HEK293 (cell line): ENCODE results near the gene TNFAIP1.

Experiments
- CTCF ChIA-PET: fragments of 350-600 bp; formaldehyde crosslinking; extraction: SDS; loops from one replicate; lab custom pipeline; 2021; ENCODE audit warnings: antibody characterized with exemption; lab: Yijun Ruan, JAX
- POLR2A ChIA-PET: fragments of 300-600 bp; formaldehyde crosslinking; extraction: SDS; loops from one replicate; lab custom pipeline; 2020; ENCODE audit warnings: antibody characterized with exemption, inconsistent platforms; lab: Yijun Ruan, JAX
- H3K27ac ChIP-seq: fragments of 200-500 bp; sonication (Bioruptor generic); 2 replicates; pipeline ENCODE4 v1.5.1; 2014; ENCODE audit warnings: low read depth, low read length, control low read depth, inconsistent platforms; ENCODE audit errors: extremely low read depth
- H3K36me3 ChIP-seq, 2 experiments: fragments of 200-500 bp in 1 of 2; sonication (Bioruptor generic) in 1 of 2; 1 replicate in 1 of 2; 2 replicates in 1 of 2; pipeline ENCODE4 v1.5.1; 2014 to 2017; ENCODE audit warnings: inconsistent platforms in 2 of 2, low read length in 2 of 2; ENCODE audit not compliant: control insufficient read depth in 2 of 2, insufficient read depth in 1 of 2
- H3K4me1 ChIP-seq: fragments of 200-500 bp; sonication (Bioruptor generic); 2 replicates; pipeline ENCODE4 v1.5.1; 2014; ENCODE audit warnings: mild to moderate bottlenecking, low read length, inconsistent platforms; ENCODE audit not compliant: control insufficient read depth, insufficient read depth
- H3K4me3 ChIP-seq: 2 replicates; pipeline ENCODE4 v1.5.1; 2011; ENCODE audit warnings: low read depth, mild to moderate bottlenecking, control low read depth, low read length, moderate library complexity
- H3K9me3 ChIP-seq: fragments of 200-500 bp; sonication (Bioruptor generic); 2 replicates; pipeline ENCODE4 v1.5.1; 2014; ENCODE audit warnings: low read depth, low read length, inconsistent platforms; ENCODE audit not compliant: control insufficient read depth, insufficient read depth
- EGR2 ChIP-seq: fragments of 450-650 bp; formaldehyde crosslinking; IDR thresholded peaks from 2 replicates; pipeline ENCODE4 v1.5.1; 2016; ENCODE audit warnings: low read depth, missing biosample characterization, missing genetic modification characterization
- HIC1 ChIP-seq: fragments of 450-650 bp; formaldehyde crosslinking; IDR thresholded peaks from 2 replicates; pipeline ENCODE4 v1.5.1; 2016; ENCODE audit warnings: missing biosample characterization, missing genetic modification characterization
- KLF16 ChIP-seq: fragments of 450-650 bp; formaldehyde crosslinking; IDR thresholded peaks from 2 replicates; pipeline ENCODE4 v1.5.1; 2017; ENCODE audit warnings: missing biosample characterization, missing genetic modification characterization
- OSR2 ChIP-seq: fragments of 450-650 bp; formaldehyde crosslinking; IDR thresholded peaks from 2 replicates; pipeline ENCODE4 v1.5.1; 2016; ENCODE audit warnings: missing biosample characterization, missing genetic modification characterization
- SETDB1 ChIP-seq: IDR thresholded peaks from one replicate; pipeline ENCODE4 v1.6.1; 2017; ENCODE audit warnings: mild to moderate bottlenecking, low read length, moderate library complexity, mixed read lengths; ENCODE audit not compliant: insufficient read length
- YY2 ChIP-seq: fragments of 450-650 bp; formaldehyde crosslinking; IDR thresholded peaks from 2 replicates; pipeline ENCODE4 v1.5.1; 2016; ENCODE audit warnings: missing biosample characterization, missing genetic modification characterization
- ZBTB1 ChIP-seq: fragments of 450-650 bp; formaldehyde crosslinking; IDR thresholded peaks from 2 replicates; pipeline ENCODE4 v1.5.1; 2016; ENCODE audit warnings: missing biosample characterization, missing genetic modification characterization
- ZNF112 ChIP-seq: fragments of 450-650 bp; formaldehyde crosslinking; IDR thresholded peaks from 2 replicates; pipeline ENCODE4 v1.5.0; 2017; ENCODE audit warnings: missing biosample characterization, missing genetic modification characterization
- ZNF148 ChIP-seq: fragments of 450-650 bp; formaldehyde crosslinking; IDR thresholded peaks from 2 replicates; pipeline ENCODE4 v1.5.0; 2017; ENCODE audit warnings: missing biosample characterization, missing genetic modification characterization, borderline replicate concordance
- ZNF239 ChIP-seq: fragments of 450-650 bp; formaldehyde crosslinking; IDR thresholded peaks from 2 replicates; pipeline ENCODE4 v1.5.1; 2016; ENCODE audit warnings: missing biosample characterization, missing genetic modification characterization
- ZNF26 ChIP-seq: fragments of 450-650 bp; formaldehyde crosslinking; IDR thresholded peaks from 2 replicates; pipeline ENCODE4 v1.5.1; 2016; ENCODE audit warnings: missing biosample characterization, missing genetic modification characterization
- ZNF311 ChIP-seq: fragments of 450-650 bp; formaldehyde crosslinking; IDR thresholded peaks from 2 replicates; pipeline ENCODE4 v1.5.1; 2017; ENCODE audit warnings: missing biosample characterization, missing genetic modification characterization, borderline replicate concordance
- ZNF404 ChIP-seq: fragments of 450-650 bp; formaldehyde crosslinking; IDR thresholded peaks from 2 replicates; pipeline ENCODE4 v1.5.1; 2017; ENCODE audit warnings: missing biosample characterization, missing genetic modification characterization
- ZNF426 ChIP-seq: fragments of 450-650 bp; formaldehyde crosslinking; IDR thresholded peaks from 2 replicates; pipeline ENCODE4 v1.5.1; 2017; ENCODE audit warnings: missing biosample characterization, missing genetic modification characterization, mild to moderate bottlenecking, inconsistent platforms, moderate library complexity
- ZNF571 ChIP-seq: fragments of 450-650 bp; formaldehyde crosslinking; IDR thresholded peaks from 2 replicates; pipeline ENCODE4 v1.5.0; 2017; ENCODE audit warnings: missing biosample characterization, missing genetic modification characterization
- ZNF624 ChIP-seq: fragments of 450-650 bp; formaldehyde crosslinking; IDR thresholded peaks from 2 replicates; pipeline ENCODE4 v1.5.1; 2017; ENCODE audit warnings: missing biosample characterization, missing genetic modification characterization
- ZNF658 ChIP-seq: fragments of 450-650 bp; formaldehyde crosslinking; IDR thresholded peaks from 2 replicates; pipeline ENCODE4; 2016; ENCODE audit warnings: missing biosample characterization, missing genetic modification characterization
- ZNF76 ChIP-seq: fragments of 450-650 bp; formaldehyde crosslinking; IDR thresholded peaks from 2 replicates; pipeline ENCODE4; 2016; ENCODE audit warnings: low read depth, missing biosample characterization, missing genetic modification characterization, borderline replicate concordance
- ZNF768 ChIP-seq: fragments of 450-650 bp; formaldehyde crosslinking; IDR thresholded peaks from 2 replicates; pipeline ENCODE4 v1.5.1; 2018; ENCODE audit warnings: missing biosample characterization, mild to moderate bottlenecking, missing genetic modification characterization
- ZNF792 ChIP-seq: fragments of 450-650 bp; formaldehyde crosslinking; IDR thresholded peaks from 2 replicates; pipeline ENCODE4 v1.5.1; 2016; ENCODE audit warnings: missing biosample characterization, missing genetic modification characterization
- ZNF837 ChIP-seq: fragments of 450-650 bp; formaldehyde crosslinking; IDR thresholded peaks from 2 replicates; pipeline ENCODE4 v1.5.1; 2016; ENCODE audit warnings: missing biosample characterization, missing genetic modification characterization
- ZSCAN30 ChIP-seq: fragments of 450-650 bp; IDR thresholded peaks from 2 replicates; pipeline ENCODE4 v1.5.1; 2018; ENCODE audit warnings: missing biosample characterization, mild to moderate bottlenecking, missing genetic modification characterization, moderate library complexity
- TF ChIP-seq, protein P1 (sequence below): fragments of 450-650 bp; formaldehyde crosslinking; IDR thresholded peaks from 2 replicates; pipeline ENCODE4 v1.5.1; 2017; ENCODE audit warnings: missing biosample characterization, mild to moderate bottlenecking, missing genetic modification characterization, moderate library complexity
- TF ChIP-seq, protein P2 (sequence below): fragments of 450-650 bp; formaldehyde crosslinking; IDR thresholded peaks from 2 replicates; pipeline ENCODE4 v1.5.1; 2017; ENCODE audit warnings: missing biosample characterization, missing genetic modification characterization

Gene TNFAIP1

DNA sequence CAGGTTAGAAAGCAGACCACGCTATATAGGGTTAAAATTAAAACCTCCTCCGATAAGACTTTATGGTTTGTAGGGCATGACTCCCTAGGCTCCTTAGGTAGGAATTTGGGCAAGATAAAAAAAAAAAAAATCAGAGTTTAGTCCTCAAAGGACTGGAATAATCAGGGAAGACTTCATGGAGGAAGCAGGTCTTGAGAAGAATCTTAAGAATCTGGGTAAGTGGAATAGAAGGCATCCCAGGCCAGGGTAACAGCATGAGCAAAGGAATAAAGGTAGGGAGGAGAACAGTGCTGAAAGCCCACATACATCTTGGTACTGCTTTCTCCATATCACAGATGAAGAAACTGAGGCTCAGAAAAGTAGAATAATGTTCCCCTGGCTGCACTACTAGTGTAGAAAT is 55.0 kb downstream of the TNFAIP1 start (continued):
- no peak for TF ChIP-seq HIC1 (tag by site-specific recombination)
- no peak for TF ChIP-seq EGR2 (tag by site-specific recombination)
- no peak for TF ChIP-seq ZNF426 (tag by site-specific recombination)
- no peak for TF ChIP-seq ZNF148 (tag by site-specific recombination)
- no peak for TF ChIP-seq ZNF837
- TF ChIP-seq ZNF26 (tag by site-specific recombination): no peak
- TF ChIP-seq ZNF571 (tag by site-specific recombination): no peak
- TF ChIP-seq, protein P1, sequence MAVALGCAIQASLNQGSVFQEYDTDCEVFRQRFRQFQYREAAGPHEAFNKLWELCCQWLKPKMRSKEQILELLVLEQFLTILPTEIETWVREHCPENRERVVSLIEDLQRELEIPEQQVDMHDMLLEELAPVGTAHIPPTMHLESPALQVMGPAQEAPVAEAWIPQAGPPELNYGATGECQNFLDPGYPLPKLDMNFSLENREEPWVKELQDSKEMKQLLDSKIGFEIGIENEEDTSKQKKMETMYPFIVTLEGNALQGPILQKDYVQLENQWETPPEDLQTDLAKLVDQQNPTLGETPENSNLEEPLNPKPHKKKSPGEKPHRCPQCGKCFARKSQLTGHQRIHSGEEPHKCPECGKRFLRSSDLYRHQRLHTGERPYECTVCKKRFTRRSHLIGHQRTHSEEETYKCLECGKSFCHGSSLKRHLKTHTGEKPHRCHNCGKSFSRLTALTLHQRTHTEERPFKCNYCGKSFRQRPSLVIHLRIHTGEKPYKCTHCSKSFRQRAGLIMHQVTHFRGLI (tag by site-specific recombination): no peak
- TF ChIP-seq ZNF768 (tag by site-specific recombination): no peak
- TF ChIP-seq ZNF311 (tag by site-specific recombination): no peak
- TF ChIP-seq KLF16 (tag by site-specific recombination): no peak

DNA sequence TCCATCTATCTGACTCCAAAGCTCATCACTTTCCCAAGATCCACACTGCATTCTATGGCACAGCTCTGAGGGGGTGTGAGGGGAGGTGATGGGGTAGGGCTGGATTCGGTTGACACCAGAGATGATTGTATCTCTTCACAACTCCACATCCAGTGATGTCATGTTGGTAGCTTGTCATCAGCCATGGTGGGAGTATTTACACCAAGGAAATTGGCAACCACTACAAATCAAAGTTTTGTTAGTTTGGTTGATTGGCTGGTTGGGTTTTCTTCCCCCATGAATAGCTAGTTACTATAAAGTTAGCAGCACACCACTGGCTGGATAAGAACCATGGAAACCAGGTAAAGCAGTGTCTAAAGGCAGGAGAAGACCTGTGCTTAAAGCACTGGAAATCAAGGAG is 55.4 kb downstream of the TNFAIP1 start:
- no peak overlapping the region for H3K27ac ChIP-seq
- CTCF ChIA-PET: interaction anchor here (0.7 to 0.9 kb wide), 2 partner anchors 25 to 153 kb away, joined by 4 to 5 read pairs; no protein-coding TSS in a partner anchor
- no peaks in the 10 kb centered on the region for H3K9me3 ChIP-seq
- no peak overlapping the region for H3K4me3 ChIP-seq
- H3K4me1 ChIP-seq: no peaks in the 10 kb centered on the region
- TF ChIP-seq ZNF112 (peak; percentile 99), ZBTB1 (tag by site-specific recombination) (no peak)
- TF ChIP-seq, all 188 proteins: peak for 1
- POLR2A ChIA-PET: interaction anchor here (1.0 to 1.3 kb wide), 2 partner anchors 14 to 55 kb away, joined by 4 to 11 read pairs; partner anchors contain the start of gene TNFAIP1
- H3K36me3 ChIP-seq: peaks cover 52 to 65% of the 10 kb centered on the region in 2 experiments

- ChIA-PET POLR2A (interaction anchor here (0.6 to 1.3 kb wide), 3 partner anchors 12 to 55 kb away, joined by 4 to 11 read pairs (median 6); partner anchors contain the start of gene TNFAIP1), CTCF (interaction anchor here (0.7 to 0.9 kb wide), 2 partner anchors 24 to 152 kb away, joined by 4 to 5 read pairs; no protein-coding TSS in a partner anchor)
- Histone ChIP-seq H3K9me3 (no peaks in the 10 kb centered on the region), H3K36me3 (peaks cover 49 to 69% of the 10 kb centered on the region in 2 experiments), H3K4me1 (no peaks in the 10 kb centered on the region), H3K27ac (no peak overlapping the region), H3K4me3 (no peak overlapping the region)
- no peak for TF ChIP-seq ZNF239
- no peak for TF ChIP-seq ZNF624 (tag by site-specific recombination)
- TF ChIP-seq YY2 (tag by site-specific recombination): no peak
- no peak for TF ChIP-seq OSR2 (tag by site-specific recombination)
- no peak for TF ChIP-seq ZNF792 (tag by site-specific recombination)
- TF ChIP-seq SETDB1: no peak
- no peak for TF ChIP-seq ZNF658
- TF ChIP-seq ZSCAN30 (tag by site-specific recombination): no peak
- TF ChIP-seq, protein P2, sequence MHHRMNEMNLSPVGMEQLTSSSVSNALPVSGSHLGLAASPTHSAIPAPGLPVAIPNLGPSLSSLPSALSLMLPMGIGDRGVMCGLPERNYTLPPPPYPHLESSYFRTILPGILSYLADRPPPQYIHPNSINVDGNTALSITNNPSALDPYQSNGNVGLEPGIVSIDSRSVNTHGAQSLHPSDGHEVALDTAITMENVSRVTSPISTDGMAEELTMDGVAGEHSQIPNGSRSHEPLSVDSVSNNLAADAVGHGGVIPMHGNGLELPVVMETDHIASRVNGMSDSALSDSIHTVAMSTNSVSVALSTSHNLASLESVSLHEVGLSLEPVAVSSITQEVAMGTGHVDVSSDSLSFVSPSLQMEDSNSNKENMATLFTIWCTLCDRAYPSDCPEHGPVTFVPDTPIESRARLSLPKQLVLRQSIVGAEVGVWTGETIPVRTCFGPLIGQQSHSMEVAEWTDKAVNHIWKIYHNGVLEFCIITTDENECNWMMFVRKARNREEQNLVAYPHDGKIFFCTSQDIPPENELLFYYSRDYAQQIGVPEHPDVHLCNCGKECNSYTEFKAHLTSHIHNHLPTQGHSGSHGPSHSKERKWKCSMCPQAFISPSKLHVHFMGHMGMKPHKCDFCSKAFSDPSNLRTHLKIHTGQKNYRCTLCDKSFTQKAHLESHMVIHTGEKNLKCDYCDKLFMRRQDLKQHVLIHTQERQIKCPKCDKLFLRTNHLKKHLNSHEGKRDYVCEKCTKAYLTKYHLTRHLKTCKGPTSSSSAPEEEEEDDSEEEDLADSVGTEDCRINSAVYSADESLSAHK (tag by site-specific recombination): no peak
- TF ChIP-seq ZNF76: no peak
- no peak for TF ChIP-seq ZNF404 (tag by site-specific recombination)
Measured at GRCh38 chr17:28391401-28391800, 55.8 kb downstream of the TNFAIP1 start.
